ENCODE measurements around the gene BZW1.
A peak's percentile ranks its signal among the peaks of the same experiment; 100 is the strongest.

The BZW1 gene

DNA sequence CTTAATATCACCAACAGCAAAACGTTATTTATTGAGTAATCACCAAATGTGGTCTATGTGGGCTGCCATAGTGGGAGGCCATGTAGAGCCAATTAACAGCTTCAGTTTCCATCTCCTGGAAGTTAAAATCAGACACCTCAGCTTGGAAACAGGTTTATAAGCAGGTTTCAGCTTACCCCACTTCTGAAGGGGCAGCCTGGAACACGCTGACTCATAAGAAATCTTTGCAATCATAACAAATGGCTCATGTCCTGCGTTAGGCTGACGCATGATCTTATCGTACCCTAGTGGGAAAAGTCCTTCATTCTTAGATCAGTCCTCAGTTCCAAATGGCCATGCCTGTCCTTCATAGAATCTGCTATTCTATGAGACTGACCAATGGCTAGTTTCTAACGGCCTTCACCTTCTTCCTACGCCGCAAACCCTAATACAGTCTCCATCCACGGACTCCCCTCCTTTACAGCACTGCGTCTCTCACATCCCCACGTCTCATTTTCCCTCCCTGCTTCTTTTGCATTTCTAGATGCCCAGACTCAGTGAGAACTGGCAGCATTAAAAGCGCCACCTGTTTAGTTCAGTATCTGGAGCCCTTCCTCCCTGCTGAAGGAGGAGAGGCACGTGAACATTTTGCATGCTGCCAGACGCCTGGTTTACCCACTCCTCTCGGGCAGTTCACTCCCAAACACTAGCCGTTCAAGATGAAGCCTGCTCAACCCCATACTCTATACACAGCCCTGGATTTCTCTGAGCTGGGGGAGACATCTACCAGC is 24.2 kb upstream of the BZW1 start (continued):
- TF ChIP-seq, protein P1, sequence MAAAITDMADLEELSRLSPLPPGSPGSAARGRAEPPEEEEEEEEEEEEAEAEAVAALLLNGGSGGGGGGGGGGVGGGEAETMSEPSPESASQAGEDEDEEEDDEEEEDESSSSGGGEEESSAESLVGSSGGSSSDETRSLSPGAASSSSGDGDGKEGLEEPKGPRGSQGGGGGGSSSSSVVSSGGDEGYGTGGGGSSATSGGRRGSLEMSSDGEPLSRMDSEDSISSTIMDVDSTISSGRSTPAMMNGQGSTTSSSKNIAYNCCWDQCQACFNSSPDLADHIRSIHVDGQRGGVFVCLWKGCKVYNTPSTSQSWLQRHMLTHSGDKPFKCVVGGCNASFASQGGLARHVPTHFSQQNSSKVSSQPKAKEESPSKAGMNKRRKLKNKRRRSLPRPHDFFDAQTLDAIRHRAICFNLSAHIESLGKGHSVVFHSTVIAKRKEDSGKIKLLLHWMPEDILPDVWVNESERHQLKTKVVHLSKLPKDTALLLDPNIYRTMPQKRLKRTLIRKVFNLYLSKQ (tag by site-specific recombination; IDR thresholded peaks at IDR 0.05; ENCODE audit: borderline replicate concordance), result no peak
- no peak for TF ChIP-seq ZNF132 (tag by site-specific recombination; IDR thresholded peaks at IDR 0.05; ENCODE audit: borderline replicate concordance)
- TF ChIP-seq, protein P2, sequence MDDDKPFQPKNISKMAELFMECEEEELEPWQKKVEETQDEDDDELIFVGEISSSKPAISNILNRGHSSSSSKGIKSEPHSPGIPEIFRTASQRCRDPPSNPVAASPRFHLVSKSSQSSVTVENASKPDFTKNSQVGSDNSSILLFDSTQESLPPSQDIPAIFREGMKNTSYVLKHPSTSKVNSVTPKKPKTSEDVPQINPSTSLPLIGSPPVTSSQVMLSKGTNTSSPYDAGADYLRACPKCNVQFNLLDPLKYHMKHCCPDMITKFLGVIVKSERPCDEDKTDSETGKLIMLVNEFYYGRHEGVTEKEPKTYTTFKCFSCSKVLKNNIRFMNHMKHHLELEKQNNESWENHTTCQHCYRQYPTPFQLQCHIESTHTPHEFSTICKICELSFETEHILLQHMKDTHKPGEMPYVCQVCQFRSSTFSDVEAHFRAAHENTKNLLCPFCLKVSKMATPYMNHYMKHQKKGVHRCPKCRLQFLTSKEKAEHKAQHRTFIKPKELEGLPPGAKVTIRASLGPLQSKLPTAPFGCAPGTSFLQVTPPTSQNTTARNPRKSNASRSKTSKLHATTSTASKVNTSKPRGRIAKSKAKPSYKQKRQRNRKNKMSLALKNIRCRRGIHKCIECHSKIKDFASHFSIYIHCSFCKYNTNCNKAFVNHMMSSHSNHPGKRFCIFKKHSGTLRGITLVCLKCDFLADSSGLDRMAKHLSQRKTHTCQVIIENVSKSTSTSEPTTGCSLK (tag by site-specific recombination; IDR thresholded peaks at IDR 0.05), result no peak
- 0 out of 2 replicates have a peak, but pooled peaks have one; percentile 45 for TF ChIP-seq ZNF184 (tag by site-specific recombination; IDR thresholded peaks at IDR 0.05)
- TF ChIP-seq ZNF37A (tag by site-specific recombination; IDR thresholded peaks at IDR 0.05), result no peak
- TF ChIP-seq, protein P3, sequence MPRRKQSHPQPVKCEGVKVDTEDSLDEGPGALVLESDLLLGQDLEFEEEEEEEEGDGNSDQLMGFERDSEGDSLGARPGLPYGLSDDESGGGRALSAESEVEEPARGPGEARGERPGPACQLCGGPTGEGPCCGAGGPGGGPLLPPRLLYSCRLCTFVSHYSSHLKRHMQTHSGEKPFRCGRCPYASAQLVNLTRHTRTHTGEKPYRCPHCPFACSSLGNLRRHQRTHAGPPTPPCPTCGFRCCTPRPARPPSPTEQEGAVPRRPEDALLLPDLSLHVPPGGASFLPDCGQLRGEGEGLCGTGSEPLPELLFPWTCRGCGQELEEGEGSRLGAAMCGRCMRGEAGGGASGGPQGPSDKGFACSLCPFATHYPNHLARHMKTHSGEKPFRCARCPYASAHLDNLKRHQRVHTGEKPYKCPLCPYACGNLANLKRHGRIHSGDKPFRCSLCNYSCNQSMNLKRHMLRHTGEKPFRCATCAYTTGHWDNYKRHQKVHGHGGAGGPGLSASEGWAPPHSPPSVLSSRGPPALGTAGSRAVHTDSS (tag by site-specific recombination; IDR thresholded peaks at IDR 0.05), result no peak
- TF ChIP-seq SALL2 (tag by site-specific recombination; IDR thresholded peaks at IDR 0.05; ENCODE audit: borderline replicate concordance), result no peak
- 0 out of 2 replicates have a peak, but pooled peaks have one; percentile 24 for TF ChIP-seq ZBTB21 (tag by site-specific recombination; IDR thresholded peaks at IDR 0.05)
- TF ChIP-seq, protein P4, sequence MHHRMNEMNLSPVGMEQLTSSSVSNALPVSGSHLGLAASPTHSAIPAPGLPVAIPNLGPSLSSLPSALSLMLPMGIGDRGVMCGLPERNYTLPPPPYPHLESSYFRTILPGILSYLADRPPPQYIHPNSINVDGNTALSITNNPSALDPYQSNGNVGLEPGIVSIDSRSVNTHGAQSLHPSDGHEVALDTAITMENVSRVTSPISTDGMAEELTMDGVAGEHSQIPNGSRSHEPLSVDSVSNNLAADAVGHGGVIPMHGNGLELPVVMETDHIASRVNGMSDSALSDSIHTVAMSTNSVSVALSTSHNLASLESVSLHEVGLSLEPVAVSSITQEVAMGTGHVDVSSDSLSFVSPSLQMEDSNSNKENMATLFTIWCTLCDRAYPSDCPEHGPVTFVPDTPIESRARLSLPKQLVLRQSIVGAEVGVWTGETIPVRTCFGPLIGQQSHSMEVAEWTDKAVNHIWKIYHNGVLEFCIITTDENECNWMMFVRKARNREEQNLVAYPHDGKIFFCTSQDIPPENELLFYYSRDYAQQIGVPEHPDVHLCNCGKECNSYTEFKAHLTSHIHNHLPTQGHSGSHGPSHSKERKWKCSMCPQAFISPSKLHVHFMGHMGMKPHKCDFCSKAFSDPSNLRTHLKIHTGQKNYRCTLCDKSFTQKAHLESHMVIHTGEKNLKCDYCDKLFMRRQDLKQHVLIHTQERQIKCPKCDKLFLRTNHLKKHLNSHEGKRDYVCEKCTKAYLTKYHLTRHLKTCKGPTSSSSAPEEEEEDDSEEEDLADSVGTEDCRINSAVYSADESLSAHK (tag by site-specific recombination; IDR thresholded peaks at IDR 0.05), result peak; percentile 55
- TF ChIP-seq, protein P5, sequence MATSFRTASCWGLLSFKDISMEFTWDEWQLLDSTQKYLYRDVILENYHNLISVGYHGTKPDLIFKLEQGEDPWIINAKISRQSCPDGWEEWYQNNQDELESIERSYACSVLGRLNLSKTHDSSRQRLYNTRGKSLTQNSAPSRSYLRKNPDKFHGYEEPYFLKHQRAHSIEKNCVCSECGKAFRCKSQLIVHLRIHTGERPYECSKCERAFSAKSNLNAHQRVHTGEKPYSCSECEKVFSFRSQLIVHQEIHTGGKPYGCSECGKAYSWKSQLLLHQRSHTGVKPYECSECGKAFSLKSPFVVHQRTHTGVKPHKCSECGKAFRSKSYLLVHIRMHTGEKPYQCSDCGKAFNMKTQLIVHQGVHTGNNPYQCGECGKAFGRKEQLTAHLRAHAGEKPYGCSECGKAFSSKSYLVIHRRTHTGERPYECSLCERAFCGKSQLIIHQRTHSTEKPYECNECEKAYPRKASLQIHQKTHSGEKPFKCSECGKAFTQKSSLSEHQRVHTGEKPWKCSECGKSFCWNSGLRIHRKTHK (tag by site-specific recombination; IDR thresholded peaks at IDR 0.05), result no peak
- TF ChIP-seq, protein P6, sequence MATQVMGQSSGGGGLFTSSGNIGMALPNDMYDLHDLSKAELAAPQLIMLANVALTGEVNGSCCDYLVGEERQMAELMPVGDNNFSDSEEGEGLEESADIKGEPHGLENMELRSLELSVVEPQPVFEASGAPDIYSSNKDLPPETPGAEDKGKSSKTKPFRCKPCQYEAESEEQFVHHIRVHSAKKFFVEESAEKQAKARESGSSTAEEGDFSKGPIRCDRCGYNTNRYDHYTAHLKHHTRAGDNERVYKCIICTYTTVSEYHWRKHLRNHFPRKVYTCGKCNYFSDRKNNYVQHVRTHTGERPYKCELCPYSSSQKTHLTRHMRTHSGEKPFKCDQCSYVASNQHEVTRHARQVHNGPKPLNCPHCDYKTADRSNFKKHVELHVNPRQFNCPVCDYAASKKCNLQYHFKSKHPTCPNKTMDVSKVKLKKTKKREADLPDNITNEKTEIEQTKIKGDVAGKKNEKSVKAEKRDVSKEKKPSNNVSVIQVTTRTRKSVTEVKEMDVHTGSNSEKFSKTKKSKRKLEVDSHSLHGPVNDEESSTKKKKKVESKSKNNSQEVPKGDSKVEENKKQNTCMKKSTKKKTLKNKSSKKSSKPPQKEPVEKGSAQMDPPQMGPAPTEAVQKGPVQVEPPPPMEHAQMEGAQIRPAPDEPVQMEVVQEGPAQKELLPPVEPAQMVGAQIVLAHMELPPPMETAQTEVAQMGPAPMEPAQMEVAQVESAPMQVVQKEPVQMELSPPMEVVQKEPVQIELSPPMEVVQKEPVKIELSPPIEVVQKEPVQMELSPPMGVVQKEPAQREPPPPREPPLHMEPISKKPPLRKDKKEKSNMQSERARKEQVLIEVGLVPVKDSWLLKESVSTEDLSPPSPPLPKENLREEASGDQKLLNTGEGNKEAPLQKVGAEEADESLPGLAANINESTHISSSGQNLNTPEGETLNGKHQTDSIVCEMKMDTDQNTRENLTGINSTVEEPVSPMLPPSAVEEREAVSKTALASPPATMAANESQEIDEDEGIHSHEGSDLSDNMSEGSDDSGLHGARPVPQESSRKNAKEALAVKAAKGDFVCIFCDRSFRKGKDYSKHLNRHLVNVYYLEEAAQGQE (tag by site-specific recombination; IDR thresholded peaks at IDR 0.05), result no peak
- TF ChIP-seq, protein P7, sequence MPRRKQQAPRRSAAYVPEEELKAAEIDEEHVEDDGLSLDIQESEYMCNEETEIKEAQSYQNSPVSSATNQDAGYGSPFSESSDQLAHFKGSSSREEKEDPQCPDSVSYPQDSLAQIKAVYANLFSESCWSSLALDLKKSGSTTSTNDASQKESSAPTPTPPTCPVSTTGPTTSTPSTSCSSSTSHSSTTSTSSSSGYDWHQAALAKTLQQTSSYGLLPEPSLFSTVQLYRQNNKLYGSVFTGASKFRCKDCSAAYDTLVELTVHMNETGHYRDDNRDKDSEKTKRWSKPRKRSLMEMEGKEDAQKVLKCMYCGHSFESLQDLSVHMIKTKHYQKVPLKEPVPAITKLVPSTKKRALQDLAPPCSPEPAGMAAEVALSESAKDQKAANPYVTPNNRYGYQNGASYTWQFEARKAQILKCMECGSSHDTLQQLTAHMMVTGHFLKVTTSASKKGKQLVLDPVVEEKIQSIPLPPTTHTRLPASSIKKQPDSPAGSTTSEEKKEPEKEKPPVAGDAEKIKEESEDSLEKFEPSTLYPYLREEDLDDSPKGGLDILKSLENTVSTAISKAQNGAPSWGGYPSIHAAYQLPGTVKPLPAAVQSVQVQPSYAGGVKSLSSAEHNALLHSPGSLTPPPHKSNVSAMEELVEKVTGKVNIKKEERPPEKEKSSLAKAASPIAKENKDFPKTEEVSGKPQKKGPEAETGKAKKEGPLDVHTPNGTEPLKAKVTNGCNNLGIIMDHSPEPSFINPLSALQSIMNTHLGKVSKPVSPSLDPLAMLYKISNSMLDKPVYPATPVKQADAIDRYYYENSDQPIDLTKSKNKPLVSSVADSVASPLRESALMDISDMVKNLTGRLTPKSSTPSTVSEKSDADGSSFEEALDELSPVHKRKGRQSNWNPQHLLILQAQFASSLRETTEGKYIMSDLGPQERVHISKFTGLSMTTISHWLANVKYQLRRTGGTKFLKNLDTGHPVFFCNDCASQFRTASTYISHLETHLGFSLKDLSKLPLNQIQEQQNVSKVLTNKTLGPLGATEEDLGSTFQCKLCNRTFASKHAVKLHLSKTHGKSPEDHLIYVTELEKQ (tag by site-specific recombination; IDR thresholded peaks at IDR 0.05; ENCODE audit: borderline replicate concordance), result peak; percentile 65; the same call in 1 of the 2 replicates
- TF ChIP-seq ZNF48 (tag by site-specific recombination; IDR thresholded peaks at IDR 0.05), result no peak
- peak; percentile 84 for TF ChIP-seq ZNF629 (tag by site-specific recombination; IDR thresholded peaks at IDR 0.05)
- TF ChIP-seq ZNF555 (tag by site-specific recombination; conservative IDR thresholded peaks at IDR 0.05), result no peak
- no peak for TF ChIP-seq ZNF670 (tag by site-specific recombination; IDR thresholded peaks at IDR 0.05; ENCODE audit: low read depth)
- no peak for TF ChIP-seq BCL11B (tag by site-specific recombination; IDR thresholded peaks at IDR 0.05; ENCODE audit: low read depth)
- no peak for TF ChIP-seq ZFP41 (tag by site-specific recombination; IDR thresholded peaks at IDR 0.05; ENCODE audit: borderline replicate concordance)

Data from HEK293 (cell line).